GM19238 (cell line): ENCODE data around the gene MGLL.

Experiments used
- DNase-seq: peaks from one replicate; pipeline ENCODE4 v3.0.0; 2011; ENCODE audit warnings: low spot score; ENCODE audit not compliant: insufficient read length

MGLL gene

DNA sequence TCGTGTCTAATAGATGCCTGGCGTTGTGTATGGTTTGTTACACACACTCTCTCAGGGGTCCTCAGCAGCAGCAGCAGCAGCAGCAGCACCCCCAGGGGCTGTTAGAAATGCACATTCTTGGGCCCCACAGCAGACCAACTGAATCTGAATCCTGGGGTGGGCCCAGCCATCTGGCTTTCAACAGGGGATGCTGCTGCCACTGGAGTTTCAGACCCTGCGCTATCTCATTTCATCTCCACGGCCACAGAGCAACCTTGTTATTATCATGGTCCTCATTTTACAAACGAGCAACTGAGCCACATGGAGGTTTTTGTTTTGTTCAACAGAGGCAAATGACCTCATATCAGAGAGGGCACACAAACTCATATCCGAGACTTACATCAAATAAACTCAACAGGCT lies 47.7 kb downstream of the MGLL start:
- no peak for DNase-seq

DNA sequence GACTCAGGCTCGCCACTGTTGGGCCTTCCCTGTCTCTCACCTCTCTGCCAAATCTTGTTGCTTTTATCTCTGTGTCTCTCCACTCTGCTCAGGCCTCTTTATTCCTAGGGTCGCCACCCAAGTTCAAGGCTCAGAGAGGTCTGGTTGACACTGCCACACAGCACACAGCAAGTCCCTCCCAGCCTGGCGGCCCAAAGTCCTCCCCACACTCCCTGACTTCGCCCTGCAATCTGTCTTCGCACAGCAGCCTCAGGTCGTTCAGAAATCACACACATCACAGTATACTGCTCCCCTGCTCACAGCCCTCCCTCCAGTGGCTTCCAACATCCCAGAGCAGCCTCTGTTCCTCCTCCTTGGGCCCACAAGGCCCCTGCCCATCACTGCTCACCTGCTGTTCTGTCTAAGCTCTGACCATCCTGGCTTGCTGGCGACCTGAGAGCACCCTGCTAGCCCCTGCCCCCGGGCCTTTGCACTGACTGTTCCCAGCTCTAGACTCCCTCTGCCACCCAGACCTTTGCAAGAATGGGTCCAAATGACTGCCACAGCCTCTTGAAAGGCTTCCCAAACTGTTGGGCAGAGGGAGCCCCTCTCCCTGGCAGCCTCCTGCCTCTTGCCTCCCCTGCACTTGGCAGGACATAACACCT lies 48.4 kb downstream of the MGLL start:
- DNase-seq, result no peak

DNA sequence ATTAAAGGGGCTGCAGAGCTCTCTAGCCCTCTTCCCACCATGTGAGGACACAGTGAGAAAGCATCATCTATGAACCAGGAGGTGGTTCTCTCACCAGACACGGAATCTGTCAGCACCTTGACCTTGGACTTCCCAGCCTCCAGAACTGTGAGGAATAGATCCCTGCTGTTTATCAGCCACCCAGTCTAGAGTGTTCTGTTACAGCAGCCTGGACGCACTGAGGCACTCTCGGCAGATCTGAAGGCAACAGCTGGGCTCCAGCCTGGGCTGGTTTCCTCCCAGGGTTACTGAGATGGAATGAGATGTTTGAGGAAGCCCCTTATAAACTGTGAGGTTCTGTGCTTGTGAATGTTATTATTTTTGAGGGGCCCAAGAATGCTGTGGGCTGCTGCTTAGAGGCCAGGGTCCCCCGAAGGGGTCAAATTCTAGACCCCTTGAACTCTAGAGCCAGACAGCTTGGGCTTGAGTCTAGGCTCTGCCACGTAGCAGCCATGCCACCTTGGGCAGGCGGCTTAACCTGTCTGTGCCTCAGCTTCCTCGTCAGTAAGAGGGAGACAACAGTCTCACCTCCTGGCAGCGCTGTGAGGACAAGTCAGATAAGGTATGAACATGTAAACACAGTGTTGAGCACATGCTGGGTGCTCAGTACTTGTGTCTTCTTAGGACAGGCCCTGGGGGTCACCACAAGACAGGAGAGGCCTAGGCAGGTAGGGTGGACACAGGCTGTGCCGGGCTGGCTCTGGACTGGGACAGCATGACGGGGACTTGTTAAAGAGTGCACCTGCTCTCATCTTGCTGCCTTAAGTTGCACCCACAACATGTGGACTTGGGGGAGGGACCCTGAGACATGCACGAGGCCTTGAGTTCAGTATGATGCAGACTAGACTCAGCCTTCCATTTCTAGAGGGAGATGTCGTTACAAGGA lies 49.2 kb downstream of the MGLL start:
- DNase-seq, result no peak

DNA sequence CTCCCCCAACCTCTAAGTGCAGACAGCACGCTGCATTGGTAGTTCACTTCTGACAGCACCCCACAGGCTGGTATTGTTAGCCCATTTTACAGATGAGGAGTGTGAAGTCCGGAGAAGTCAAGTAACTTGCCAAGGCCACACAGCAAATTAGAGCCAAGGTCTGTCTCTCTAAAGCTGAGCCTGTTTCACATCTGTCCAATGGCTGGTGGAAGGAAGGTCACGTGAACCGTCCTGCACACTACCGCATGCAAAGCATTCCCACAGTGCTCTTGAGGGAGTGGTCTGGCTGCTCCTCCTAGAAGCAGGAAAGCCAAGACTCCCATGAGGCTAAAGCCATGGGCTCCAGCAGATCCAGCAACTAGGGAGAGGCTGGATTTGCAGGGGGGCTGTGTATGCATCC lies 50.0 kb downstream of the MGLL start:
- DNase-seq, result no peak

DNA sequence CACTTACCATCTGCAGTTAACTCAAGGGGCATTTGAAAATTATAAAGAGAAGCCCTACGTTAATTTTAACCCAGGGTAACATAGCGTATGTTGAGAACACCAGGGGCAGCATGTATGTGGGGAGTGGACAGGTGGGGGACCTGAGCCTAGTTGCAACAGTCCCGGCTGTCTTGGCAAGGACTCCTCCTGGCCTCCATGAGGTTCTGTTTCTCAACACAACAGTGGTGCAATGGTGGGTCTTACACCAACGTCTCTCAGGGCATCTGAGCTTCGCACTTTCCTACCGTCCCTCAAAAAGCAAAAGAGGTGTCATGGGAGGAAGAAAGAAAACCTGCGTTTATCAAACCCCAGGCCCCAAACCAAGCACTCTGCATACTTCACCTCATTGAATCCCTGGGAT lies 50.6 kb downstream of the MGLL start:
- DNase-seq, result no peak

DNA sequence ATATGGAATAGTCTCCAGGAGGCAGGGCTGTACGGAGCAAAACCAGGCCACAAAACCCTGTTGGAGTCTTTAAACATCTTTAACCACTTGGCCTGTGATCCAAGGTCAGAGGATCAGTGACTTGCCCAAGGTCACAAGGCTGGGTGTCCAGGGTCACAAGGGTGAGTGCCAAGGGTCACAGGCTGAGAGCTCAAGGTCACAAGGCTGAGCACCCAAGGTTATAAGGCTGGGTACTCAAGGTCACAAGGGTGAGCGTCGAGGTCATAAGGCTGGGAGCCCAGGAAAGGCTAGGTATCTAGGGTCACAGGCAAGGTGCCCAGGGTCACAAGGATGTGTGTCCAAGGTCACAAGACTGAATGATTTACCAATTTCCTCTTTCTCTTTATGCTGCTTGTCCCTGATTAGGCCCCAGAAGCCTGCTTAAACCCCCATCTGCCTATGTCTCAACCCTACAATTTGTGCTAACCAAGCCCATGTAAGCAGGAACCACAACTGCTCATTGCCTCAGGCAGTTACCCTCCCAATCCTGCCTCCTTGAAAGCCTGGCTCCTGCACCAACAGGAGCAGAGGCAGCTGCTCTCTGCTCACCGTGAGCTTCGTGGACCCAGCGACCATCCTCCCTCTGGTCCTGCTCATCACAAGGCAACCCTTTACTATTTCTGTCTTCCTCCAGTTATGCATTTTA lies 51.5 kb downstream of the MGLL start:
- no peak for DNase-seq

DNA sequence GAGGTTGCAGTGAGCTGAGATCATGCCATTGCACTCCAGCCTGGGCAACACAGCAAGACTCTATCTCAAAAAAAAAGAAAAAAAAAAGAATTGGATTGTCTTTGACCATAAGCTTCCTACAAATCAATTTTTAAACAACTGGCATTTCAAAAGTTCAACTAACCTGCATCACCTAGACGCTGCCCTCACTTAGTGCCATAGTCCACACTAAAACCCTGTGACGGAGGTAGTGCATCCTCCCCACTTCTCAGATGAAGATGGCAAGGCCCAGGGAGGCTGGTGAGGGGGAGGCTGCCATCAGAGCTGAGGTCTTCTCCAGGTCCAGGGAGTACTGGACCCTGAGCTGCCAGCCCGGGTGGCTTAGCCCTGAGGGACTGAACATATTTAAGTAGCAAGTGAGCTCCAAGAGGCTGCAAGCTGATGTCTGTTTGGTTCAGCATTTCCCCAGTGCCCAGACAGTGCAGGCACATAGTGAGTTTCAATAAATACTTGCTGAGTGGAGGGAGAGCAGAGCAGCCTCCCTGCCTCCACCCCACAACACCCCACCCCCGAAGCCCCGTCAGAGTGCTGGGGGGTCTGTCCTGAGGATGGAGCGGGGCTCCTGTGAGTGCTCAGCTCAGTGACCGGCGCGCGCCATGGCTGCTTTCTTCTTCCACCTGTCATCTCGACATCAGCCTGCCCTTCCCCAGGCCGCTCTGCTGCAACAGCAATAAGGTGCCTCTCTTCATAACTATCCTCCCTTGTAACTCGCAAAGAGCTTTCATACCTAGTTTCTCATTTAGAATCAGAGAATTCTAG lies 52.8 kb downstream of the MGLL start:
- no peak for DNase-seq

DNA sequence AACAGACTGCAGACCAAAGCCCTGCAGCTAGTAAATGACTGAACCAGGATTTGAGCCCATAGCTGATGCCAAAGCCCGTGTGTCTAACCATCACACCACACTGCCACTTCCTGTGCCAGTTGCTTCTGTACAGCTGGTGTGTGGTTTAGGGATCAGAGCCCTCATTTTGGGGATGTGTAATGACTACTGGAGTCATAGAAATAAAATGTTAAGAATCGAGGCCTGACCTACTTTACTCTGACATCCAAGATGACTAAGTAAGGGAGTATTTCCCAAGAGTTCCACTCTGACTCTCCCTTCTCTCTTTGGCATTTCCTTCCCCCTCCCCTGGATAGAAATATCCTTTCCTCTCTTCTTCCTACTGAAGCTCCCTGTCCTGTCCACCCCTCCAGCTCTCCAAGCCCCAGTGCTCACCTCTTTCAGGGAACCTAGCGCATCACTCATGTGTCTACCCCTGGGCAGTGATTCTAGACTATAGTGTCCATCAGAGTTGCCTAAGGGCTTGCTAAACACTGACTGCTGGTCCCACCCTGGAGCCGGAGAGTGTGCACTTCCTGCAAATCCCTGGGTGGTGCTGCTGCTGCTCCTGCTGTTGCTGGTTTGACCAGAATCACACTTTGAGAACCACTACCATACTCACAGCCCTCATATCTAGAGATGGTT lies 53.8 kb downstream of the MGLL start:
- DNase-seq, result no peak

DNA sequence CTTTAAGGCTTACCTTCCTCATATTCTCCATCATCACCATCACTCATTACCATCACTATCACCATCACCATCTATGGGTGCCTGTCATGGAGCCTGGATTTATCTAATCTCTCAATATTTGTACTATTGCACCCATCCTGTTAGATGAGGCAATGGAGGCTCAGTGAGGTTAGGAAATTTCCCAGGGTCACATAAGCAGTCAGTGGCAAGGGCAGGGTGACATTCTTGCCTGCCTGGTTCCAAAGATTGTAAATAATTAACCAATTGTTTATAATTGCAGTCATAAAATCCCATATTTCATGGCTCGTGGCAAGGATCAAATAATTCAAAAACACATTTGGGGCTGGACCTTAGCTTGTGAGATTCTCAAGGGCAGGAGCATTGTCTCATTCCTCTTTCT lies 55.2 kb downstream of the MGLL start:
- DNase-seq, result no peak

DNA sequence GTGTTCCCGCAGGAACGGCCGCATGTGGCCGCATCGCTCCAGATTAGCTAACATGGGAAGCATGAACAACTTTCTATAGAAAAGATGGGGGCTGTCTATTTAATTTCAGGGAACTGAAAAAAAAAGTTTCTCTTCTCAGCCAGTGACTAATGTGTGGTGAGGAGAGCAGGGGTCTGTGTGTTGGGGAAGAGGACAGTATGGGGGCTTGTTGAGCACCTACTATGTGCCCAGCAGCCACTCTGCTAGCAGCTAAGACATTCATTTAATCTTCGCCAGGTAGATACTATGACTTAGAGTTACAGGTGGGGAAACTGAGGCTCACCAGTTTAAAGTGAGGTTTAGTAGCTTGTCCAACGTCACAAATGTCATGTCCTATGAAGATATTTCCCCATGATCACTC lies 56.6 kb downstream of the MGLL start:
- DNase-seq, result no peak

DNA sequence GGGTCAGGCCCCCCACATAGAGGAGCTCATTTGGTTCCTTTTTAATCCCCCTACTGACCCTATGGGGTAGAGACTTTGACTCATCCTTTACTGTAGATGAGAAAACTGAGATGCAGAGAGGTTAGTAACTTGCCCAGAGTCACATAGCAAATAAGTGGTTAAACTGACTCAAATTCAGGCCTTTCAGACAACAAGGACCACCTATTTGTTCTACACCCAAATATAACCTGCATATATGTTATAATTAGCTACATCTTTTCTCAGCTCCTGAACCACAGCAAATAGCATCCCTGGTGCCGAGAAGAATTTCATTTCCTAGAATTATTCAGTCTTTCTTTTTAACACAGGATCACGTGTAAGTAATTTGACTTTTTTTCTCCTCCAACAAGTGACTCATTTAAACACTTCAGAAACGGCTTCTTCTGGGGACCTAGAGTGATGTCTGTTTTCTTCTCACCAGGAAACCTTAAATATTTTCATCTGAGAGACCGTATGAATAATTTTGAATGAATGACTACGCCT lies 57.4 kb downstream of the MGLL start:
- no peak for DNase-seq

DNA sequence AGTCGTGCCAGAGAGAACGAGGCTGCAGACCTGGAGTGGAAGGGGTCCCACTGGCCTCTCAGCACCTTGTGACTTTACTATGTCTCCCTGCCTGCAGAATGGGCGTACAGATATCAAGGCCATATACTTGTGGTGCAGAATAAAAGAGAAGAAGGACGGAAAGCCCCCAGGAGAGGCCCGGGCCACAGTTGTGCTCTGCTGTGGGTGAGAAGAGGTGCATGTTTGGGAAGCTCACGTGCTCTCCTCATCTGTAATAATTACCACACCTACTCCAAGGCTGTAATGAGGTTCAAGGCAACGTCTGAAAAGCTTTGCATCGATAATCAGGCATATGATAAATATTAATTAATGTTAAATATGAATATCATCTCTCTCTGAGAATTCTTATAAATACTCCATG lies 58.0 kb downstream of the MGLL start:
- no peak for DNase-seq

DNA sequence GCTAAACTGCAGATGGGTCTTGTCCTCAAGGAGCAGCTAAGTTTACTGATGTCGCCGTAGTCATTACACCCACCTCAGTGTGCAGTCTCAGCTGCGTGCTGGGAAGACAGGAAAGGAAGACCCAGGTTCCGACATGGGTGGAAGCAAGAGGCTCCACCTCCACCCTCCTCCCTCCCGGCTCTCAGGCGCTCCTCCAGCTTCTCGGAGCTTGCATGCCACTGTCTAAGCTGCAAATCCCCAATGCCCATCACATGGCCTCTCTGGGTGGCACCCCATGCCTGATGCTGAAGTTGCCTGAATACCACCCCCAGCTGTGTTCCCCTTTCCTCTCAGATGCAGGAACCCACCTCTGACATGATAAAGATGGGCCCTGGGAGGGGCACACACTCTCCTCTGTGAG lies 58.5 kb downstream of the MGLL start:
- DNase-seq, result no peak

DNA sequence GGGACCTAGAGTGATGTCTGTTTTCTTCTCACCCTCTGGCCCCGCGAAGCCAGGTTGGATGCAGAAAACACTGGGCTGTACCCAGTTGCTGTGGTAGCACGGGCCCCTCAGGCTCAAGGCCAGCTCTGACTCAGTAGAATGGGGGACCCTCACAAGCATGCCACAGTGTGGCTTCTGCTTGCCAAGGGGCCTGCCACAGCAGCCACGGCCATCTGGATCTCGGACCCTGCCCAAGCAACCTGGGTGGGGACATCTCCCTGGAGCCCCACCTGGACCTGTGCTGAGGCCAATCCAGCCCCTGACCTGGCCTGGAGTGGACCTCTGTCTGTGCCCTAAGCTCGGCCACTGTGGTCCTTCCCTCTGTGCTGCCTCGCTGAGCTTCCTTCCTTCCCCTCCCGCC lies 59.0 kb downstream of the MGLL start:
- no peak for DNase-seq

DNA sequence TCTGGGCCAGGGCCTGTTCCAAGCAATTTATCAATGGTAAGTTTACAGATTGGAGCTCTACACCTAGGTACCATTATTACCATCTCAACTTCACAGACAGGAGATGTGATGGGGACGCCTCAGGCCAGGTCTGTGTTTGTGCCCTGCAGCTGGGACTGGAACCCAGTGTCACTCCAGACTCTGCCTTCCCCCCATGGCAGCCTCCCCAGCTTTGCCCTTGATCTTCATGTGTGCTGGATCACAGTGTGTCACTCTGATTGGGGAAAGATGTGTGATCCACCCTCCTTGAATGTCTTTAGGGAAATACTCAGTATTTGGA lies 59.6 kb downstream of the MGLL start:
- no peak for DNase-seq

DNA sequence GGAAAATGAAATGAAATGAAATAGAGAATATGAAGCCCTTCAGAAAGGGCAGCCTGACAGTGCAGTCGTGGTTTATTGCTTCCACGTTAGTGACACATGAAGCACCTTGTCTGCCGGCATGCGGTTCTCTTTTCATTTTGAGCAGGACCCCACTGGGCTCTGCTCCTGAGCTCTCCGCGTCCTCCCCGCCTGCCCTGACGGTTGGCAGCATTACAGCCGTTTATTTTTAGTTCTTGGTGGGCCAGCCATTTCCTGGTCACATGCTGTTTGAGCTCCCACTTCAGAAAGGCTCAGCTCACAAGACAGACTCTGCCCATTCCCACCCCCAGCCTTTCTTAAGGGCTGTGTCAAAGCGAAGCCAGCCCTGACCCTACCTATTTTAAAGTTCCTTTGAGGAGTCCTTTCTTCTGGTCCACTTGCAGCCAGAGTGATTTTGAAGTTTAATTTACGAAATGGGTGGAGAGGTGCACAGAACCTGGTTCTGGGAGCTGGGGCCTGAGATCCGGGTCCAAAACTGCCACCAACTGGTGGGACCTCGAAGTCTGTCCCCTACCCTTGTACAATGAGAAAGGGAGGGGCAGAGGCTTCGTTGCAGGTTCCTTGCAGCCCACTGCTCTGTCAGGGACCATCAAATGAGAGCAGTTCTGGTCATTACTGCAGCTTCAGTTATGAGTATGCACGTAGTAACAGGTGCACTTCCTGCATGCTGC lies 60.1 kb downstream of the MGLL start:
- peak; percentile 56 for DNase-seq

DNA sequence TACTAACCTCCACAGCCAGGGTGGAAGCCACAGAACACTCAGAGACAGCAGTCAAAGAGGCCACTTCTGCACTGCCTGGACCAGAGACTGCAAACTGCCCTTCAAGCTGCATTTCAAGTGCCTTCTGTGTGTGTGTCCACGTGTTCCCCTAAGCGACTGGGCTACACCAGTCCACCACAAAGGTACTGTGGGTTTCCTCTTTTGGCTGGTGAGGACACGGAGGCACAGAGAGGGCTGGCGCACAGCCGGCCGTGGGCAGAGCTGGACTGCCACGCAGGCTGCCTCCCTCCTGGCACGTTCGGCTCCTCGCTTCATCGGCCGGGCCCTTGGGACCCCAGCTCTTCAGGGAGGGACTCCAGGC lies 60.9 kb downstream of the MGLL start:
- no peak for DNase-seq

DNA sequence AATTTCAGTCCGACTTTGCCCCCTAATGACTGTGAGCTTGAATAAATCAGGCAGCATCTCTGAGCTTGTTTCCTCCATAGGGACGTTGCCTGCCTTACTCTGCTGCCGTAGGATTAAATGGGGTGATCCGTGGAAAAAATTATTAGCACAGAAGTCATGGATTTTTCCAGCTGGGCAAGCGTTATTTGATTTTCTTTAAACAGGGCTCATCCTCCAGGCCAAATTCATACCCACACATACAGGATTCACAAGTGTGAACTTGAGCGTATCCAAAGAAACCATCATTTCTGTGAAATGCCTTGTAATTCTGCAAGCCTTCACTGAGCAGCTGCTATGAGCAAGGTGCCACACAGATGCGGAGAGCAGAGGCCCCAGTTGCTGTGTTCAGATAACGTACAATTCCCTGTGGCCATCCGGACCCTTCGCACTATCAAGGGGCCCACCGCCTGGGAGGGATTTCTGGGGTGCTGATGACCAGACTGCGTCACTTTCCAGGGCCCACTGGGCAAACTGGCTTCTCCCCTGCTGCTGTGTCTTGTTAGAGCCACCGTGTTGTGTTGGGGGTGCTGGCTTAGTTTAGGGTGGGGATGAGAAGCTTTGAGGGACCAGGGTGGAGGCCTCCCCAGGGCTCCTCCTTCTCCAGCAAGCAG lies 61.4 kb downstream of the MGLL start:
- DNase-seq, result no peak

DNA sequence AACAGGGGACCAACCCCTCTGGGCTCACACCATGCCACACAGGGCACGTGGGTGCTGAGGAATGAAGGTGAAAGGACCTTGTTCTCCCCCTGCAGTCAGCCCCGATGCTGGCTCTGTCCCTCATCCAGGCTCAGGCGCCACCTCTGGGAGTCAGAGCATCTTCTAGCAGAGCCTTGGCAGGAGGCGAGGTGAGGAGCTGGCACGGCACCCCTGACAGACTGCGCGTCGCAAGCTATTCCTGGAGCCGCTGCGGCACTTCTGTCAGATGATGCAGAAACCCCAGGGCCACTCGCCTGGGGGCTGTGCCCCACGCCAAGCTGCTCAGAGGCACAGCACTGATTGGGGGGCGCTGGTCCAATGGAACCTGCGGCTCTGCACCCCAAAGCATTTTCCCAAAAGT lies 62.0 kb downstream of the MGLL start:
- no peak for DNase-seq

DNA sequence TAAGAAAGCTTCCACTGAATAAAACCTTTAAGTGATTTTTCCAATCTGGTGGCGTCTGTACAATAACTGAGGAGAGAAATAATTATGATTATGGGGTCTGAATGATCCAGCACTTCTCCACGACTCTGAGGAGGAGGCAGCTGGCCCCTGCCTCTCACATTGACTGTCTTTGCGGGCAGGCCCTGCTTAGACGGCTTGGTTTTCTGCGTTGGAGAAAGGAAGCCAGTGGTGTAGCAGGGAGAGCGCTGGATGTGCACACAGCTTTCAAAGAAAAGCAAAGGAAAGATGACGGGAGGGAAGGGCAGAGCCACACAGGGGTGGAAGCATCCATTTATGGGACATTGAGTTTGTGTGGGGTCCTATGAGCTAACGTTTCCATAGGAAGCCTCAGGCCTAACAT lies 62.5 kb downstream of the MGLL start:
- DNase-seq, result no peak
